ENCODE measurements around the gene NMS.

DNA sequence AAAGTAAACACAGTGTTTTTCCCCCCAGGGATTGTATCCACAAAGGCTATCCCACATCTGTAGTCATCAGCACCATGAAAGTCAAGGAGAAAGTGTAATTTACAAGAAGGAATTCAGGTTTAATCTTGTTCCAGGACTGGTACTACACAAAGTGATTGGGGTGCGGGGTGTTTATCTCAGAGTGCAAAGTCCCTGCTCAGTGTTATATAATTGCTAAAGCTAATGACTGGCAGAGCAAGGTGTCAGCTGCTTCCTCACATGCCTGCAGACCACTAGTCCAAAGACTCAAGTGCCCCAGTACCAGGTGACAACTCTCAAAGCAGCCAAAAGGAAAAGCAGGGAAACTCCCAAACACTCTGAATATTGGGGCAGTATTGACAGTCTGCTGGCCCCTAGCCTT lies 52.1 kb downstream of the NMS start:
- TF ChIP-seq, protein P1, sequence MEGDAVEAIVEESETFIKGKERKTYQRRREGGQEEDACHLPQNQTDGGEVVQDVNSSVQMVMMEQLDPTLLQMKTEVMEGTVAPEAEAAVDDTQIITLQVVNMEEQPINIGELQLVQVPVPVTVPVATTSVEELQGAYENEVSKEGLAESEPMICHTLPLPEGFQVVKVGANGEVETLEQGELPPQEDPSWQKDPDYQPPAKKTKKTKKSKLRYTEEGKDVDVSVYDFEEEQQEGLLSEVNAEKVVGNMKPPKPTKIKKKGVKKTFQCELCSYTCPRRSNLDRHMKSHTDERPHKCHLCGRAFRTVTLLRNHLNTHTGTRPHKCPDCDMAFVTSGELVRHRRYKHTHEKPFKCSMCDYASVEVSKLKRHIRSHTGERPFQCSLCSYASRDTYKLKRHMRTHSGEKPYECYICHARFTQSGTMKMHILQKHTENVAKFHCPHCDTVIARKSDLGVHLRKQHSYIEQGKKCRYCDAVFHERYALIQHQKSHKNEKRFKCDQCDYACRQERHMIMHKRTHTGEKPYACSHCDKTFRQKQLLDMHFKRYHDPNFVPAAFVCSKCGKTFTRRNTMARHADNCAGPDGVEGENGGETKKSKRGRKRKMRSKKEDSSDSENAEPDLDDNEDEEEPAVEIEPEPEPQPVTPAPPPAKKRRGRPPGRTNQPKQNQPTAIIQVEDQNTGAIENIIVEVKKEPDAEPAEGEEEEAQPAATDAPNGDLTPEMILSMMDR (conservative IDR thresholded peaks at IDR 0.05 in 1 of 2, IDR thresholded peaks at IDR 0.05 in 1 of 2; ENCODE audit: low read depth in 1 of 2, low read length in 2 of 2): no peak
- TF ChIP-seq EZH2 (IDR thresholded peaks at IDR 0.05; ENCODE audit: low read length, missing control alignments): no peak
